Testis (tissue), 2 donors: ENCODE measurements around the gene ACSL4.

Source experiments
- POLR2A ChIP-seq: fragments of 450-650 bp; IDR thresholded peaks from one replicate; pipeline ENCODE4 v1.6.1; 2017; ENCODE audit warnings: antibody characterized with exemption, mild to moderate bottlenecking, moderate library complexity
- TF ChIP-seq, protein P1 (sequence below), 3 experiments: fragments of 450-650 bp in 2 of 3; fragments of 200-600 bp in 1 of 3; sonication (generic) in 1 of 3; IDR thresholded peaks; one replicate each; pipeline ENCODE4 v1.5.1; 2016 to 2019; ENCODE audit warnings: antibody characterized with exemption in 3 of 3, mild to moderate bottlenecking in 2 of 3, moderate library complexity in 1 of 3

DNA sequence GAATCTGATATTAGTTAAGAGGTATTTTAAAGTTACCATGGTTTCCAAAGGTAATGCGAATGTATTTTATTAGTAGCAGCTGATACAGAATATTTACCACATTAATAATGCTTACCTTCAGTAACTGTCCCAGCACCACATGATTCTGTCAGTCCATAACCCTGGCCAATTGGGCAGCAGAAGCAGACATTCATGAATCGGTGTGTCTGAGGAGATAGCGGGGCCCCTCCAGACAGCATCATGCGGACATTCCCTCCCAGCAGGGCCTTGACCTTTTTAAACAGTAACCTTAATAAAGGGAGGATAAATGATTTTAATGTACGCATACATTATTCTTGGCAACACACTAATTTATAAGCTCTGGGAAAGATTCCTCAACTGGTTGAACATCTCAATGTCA, 65.1 kb downstream of the ACSL4 start:
- TF ChIP-seq, protein P1, sequence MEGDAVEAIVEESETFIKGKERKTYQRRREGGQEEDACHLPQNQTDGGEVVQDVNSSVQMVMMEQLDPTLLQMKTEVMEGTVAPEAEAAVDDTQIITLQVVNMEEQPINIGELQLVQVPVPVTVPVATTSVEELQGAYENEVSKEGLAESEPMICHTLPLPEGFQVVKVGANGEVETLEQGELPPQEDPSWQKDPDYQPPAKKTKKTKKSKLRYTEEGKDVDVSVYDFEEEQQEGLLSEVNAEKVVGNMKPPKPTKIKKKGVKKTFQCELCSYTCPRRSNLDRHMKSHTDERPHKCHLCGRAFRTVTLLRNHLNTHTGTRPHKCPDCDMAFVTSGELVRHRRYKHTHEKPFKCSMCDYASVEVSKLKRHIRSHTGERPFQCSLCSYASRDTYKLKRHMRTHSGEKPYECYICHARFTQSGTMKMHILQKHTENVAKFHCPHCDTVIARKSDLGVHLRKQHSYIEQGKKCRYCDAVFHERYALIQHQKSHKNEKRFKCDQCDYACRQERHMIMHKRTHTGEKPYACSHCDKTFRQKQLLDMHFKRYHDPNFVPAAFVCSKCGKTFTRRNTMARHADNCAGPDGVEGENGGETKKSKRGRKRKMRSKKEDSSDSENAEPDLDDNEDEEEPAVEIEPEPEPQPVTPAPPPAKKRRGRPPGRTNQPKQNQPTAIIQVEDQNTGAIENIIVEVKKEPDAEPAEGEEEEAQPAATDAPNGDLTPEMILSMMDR (IDR thresholded peaks at IDR 0.05): no peak
- TF ChIP-seq POLR2A: no peak
